Omental fat pad (tissue), 4 donors: ENCODE measurements around the gene USO1. TPM values are rescaled to one million over a fixed set of nuclear protein-coding genes. Genes with fewer than 3 reads are reported as not detected.
"Not testable (repeated sequence)": the region's sequence is repeated elsewhere in the genome, so short reads cannot be mapped to it uniquely, and the experiment has no call there.

Source experiments
- ATAC-seq: fragments of 150-250 bp; one replicate; pipeline ENCODE4 v1.9.1; 2016; ENCODE audit warnings: mild to moderate bottlenecking, moderate library complexity; ENCODE audit not compliant: low FRiP score
- DNase-seq: peaks from one replicate; pipeline ENCODE4 v3.0.0-alpha.2; 2019; ENCODE audit warnings: low spot score
- total RNA-seq, 4 donors: library from RNA; depleted of rRNA; stranded (reverse); fragments of >200 nt; gene quantifications; one replicate each; pipeline ENCODE4 v1.1.0, GENCODE V29; 2016
- TF ChIP-seq, protein P1 (sequence below), 3 donors: fragments of 450-650 bp; IDR thresholded peaks; one replicate each; pipeline ENCODE4 v1.5.1; 2016 to 2017; ENCODE audit warnings: antibody characterized with exemption in 3 of 3, mild to moderate bottlenecking in 3 of 3, moderate library complexity in 2 of 3

The USO1 gene
- total RNA-seq, 4 donors from 2014 or later = 53.8 to 79.5 (median 69.8) TPM

DNA sequence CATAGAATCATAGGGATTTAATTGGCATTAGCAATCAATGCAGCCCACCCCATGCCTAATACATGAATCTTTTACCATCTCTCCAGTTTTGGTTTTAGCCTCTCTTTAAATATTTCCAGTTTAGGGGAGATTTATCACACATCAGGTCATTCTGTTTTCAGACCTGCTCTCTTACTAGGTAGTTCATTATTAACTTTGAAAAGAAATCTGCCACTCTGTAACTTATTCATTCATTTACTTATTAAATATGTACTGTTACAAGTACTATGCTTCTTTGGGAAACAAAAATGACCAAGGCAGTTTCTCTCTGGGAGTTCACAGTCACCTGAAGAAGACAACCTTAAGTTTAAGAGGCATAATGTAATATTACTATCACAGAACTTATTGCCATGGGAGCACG, 62.1 kb downstream of the USO1 start:
- ATAC-seq (no peak), DNase-seq (no peak)
- TF ChIP-seq, protein P1, sequence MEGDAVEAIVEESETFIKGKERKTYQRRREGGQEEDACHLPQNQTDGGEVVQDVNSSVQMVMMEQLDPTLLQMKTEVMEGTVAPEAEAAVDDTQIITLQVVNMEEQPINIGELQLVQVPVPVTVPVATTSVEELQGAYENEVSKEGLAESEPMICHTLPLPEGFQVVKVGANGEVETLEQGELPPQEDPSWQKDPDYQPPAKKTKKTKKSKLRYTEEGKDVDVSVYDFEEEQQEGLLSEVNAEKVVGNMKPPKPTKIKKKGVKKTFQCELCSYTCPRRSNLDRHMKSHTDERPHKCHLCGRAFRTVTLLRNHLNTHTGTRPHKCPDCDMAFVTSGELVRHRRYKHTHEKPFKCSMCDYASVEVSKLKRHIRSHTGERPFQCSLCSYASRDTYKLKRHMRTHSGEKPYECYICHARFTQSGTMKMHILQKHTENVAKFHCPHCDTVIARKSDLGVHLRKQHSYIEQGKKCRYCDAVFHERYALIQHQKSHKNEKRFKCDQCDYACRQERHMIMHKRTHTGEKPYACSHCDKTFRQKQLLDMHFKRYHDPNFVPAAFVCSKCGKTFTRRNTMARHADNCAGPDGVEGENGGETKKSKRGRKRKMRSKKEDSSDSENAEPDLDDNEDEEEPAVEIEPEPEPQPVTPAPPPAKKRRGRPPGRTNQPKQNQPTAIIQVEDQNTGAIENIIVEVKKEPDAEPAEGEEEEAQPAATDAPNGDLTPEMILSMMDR (IDR thresholded peaks at IDR 0.05) = no peak

DNA sequence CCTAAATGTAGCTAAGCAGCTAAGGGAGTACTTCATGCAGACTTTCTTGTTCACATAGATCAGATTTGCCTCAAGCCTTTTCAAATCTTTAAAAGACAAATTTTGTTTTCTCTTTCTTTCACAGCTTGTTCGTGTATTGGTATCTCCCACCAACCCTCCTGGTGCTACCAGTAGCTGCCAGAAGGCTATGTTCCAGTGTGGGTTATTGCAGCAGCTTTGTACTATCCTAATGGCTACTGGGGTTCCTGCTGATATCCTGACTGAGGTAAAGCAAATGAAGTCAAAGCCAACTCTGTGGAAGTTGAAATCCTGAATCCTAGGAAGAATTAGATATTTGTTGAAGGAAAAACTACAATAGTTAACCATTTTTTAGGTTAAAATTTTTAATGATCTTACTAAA, 62.6 kb downstream of the USO1 start:
- DNase-seq = no peak
- TF ChIP-seq, protein P1 (IDR thresholded peaks at IDR 0.05) = no peak
- no peak for ATAC-seq

- ATAC-seq = no peak
Observed at GRCh38 chr4:75790024-75790423, 65.6 kb downstream of the USO1 start.

GRCh38 chr4:75800972-75801371, 76.6 kb downstream of the USO1 start:
- TF ChIP-seq, protein P1 (IDR thresholded peaks at IDR 0.05) = no peak
- ATAC-seq = no peak
- no peak for DNase-seq

More at GRCh38 chr4:75790024-75790423, 65.6 kb downstream of the USO1 start:
- TF ChIP-seq, protein P1 (IDR thresholded peaks at IDR 0.05) = no peak
- DNase-seq = no peak

DNA sequence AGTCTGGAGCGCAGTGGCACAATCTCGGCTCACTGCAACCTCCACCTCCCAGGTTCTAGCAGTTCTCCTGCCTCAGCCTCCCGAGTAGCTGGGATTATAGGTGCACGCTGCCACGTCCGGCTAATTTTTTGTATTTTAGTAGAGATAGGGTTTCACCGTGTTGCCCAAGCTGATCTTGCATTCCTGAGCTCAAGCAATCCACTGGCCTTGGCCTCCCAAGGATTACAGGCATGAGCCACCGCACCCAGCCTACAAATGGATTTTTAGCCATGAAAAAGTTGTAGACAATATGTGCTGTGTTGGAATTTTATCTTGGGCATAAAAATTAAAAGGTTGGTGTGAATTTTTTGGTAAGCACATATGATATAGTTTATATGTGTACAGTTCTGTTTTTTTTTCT, 81.7 kb downstream of the USO1 start:
- DNase-seq, ATAC-seq: not testable (repeated sequence)

GRCh38 chr4:75817901-75818300, 93.5 kb downstream of the USO1 start:
- ATAC-seq = no peak
- TF ChIP-seq, protein P1 (IDR thresholded peaks at IDR 0.05) = no peak
- no peak for DNase-seq

DNA sequence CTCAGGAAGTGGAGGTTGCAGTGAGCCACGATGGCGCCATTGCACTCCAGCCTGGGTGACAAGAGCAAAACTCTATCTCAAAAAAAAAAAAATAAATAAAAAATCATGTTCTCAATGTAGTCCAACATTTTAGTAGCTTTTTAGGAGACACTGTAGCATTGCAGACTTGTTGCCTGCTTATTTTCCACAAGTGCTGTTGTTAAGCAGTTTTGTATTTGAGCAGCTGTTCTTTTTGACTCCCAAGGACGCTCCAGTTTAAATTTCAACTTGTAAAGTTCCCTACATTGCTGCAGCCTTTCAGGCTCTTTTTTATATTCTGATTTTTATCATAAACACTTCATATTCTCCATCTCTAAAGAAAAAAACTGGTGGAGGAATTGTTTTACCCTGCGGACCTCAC, 94.7 kb downstream of the USO1 start:
- TF ChIP-seq, protein P1 (IDR thresholded peaks at IDR 0.05) = no peak
- DNase-seq (no peak), ATAC-seq (no peak)

GRCh38 chr4:75820197-75820596, 95.8 kb downstream of the USO1 start:
- DNase-seq = no peak
- TF ChIP-seq, protein P1 (IDR thresholded peaks at IDR 0.05) = no peak
- no peak for ATAC-seq
